ENCODE results near the gene RGL2. TPM values are rescaled to one million over a fixed set of nuclear protein-coding genes. Genes with fewer than 3 reads are reported as not detected.

The RGL2 gene
- total RNA-seq, 1 experiment from 2014 or later, result 54.6 TPM

DNA sequence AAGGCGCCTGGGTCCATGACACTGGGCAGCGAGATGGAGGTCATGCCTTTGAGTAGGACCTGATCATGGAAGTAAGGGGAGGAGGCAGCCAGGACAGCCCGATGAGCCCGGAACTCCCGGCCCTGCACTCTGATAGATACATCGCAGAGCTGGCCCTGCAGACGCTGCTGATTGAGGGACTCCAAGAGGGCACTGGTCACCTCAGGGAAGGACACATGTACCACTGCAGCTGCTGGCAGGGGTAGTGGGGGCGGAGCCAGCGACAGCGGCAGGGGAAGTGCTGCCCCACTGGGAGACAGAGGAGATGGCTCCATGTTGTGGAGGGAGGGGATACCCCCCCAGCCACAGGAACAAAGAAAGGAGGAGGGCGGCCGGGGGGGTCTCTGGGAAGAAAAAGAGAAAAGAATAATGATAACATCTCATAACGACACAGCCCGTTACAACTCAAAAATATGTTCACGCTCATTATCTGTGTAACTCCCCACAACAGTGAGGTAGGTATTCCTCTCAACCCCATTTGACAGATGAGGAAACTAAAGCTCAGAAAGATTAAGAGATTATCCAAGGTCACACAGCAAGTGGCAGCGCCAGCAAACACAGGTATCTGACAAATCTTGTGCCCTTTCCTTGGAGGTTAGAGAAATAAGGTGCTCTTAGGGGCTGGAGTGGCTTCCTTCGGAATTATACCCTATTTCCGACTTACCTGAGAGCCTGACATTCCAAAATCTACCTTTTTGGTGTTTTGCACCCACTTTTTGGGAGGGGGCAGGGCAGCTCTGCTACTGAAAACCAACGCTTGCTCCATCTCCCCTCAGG, 18.1 kb upstream of the RGL2 start:
- no peak for DNase-seq (ENCODE audit: low read depth)

DNA sequence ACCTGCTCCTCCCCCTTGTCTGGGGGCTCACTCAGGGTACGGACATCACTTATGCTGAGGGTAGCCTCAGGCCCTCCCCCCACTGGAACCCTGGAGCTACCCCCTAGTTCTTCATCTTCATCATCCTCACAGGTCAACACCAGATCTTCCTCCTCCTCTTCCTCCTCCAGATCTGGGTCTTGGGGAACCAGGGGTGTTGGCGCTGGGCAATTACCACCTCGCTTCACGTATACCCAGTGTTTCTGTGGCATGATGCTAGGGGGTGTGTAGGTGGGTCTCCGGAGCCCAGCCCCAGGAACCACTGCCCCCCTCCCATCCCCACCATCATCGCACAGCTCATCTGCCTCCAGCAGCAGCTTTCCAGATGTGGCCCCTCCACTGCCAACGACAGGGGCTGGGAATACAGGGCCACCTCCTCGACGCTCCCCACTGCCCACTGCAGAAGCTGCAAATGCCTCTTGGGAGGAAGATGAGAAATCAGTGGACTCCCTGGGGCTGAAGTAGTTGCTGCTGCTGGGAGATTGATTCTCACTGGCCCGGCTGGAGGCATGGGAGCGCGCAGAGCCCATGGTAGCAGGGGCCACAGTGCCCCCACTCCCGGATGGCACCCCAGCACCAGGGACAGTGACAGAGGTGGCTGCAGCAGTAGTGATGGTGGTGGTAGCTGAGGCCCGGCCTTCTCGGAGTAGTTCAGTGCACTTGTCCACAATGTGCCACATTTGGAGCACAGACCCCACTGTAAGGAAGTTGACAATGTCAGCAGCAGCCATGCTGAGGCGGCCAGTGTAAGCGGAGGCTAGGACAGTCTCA, 17.3 kb upstream of the RGL2 start:
- no peak for DNase-seq (ENCODE audit: low read depth)

DNA sequence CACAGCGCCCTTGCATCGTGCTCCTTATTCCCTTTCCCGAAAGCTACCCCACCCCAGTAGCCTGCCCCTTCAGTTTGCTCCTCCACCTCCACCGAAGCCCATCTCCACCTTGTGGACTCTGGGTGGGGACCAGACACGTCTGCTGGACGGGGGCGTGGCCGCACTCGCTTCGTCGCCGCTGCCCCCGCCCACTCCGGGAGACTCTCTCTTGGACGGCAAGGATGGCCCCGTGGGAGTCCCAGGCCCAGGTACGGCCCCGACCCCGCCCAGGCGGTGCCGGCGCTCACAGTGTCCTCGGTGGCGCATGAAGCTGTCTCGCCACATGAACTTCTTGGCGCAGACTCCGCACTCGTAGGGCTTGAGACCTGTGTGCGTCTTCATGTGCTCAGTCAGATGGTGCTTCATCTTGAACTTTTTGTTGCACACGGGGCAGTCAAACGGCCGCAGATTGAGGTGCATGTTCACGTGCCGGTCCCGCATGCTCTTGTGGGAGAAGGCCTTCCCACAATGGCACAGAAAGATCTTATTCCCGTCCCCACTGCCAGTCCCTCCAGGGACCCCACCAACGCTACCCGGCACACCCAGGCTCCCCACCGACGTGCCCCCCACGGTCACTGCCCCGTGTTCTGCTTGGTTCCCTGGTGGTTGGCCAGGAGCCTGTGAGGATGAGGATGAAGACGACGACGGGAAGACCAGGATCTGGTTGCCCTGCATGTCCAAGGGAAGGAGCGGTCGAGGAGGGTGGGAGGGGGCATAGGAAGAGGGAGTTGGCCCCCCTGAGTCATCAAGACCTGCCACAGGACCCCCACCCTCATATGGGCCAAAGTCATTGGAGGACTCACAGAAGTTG, 16.4 kb upstream of the RGL2 start:
- DNase-seq (ENCODE audit: low read depth), result no peak

DNA sequence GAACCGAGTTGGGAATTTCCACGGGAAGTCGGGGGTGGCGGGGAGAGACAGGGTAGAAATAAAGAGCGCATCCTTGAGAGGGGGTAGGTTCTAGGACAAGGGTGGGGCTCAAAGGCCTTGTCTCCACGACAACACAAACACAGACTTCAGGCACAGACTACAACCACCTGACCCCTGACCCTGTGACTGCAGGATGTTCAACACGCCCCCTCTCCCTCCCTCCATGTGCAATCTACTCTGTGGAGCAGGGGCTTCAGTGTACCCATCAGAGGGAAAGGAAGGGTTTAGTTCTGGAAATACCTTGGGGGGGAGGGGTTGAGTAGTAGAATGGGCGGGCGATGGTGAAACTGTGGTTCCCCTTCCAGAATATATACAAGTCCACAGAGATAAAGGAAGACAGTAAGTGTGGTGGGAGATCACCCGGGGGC, 15.8 kb upstream of the RGL2 start:
- peak; percentile 94 for DNase-seq (ENCODE audit: low read depth)

DNA sequence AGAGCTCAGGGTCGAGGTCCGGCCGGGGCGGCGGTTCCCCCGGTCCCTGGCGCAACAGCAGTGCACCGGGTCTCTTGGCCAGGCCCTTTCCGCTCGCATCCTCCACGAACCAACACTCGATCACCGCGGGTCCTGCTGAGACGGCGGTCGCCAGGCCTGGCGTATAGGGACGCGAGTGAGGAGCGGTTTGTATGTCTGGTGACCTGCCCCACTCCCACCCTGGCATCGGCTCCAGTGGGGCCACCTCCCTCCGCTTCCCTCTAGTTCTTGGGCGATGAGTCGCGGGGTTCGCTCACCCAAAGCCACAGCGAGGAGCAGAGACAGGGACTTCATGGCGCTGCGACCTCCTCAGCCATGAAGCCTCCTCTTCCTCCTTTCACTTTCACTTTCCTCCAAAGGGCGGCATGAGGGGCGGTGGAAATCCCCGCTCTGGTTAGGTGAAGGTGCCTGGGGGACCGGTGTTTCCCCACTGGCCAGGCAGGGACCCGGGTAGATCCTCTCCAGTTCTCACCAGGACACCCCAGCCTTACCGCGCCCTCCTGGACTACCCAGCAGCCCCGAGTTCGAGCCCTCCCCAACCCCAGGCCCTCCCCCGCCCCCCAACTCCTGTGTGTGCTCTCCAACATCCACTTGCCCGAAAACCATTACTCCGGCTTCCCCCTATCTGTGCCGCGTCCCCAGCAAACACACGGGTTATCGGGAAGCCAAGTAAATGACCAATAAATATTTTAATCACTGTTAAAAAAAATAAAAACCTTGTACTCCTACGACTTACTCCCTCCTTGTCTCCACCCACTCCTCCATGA, 15.2 kb upstream of the RGL2 start, which contains the start of gene TAPBP:
TAPBP (minus strand) TSS at position 370 of the 806 bp plus-strand sequence; CDS start at position 333, 37 bp downstream.
- DNase-seq (ENCODE audit: low read depth), result peak; percentile 85

DNA sequence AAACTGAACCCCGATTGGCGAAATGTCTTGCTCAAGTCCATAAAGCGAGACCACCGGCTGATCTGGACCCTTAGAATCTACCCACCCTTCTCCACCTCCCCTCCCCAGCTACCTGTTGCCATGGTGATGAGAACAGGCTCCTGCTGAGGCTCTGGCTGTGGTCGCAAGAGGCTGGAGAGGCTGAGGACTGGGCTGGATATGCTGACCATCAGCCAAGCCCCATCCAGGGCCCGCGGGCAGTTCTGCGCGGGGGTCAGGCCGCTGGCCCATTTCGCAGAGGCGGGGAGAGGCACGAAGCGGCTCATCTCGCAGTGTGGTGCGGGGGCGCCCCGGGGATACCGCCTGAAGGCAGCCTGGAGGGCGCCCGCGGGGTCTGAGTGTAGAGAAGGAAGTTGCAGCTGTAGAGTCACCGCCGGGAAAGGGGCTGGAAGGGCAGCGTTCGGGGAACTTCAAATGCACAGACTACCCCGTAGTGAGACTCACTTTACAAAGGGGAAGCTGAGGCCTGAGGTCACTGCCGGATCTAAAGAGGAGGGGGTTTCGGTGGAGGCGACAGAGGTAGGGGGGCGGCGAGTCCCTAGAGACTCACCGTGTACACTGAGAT, 14.5 kb upstream of the RGL2 start:
- DNase-seq (ENCODE audit: low read depth), result peak; percentile 58

DNA sequence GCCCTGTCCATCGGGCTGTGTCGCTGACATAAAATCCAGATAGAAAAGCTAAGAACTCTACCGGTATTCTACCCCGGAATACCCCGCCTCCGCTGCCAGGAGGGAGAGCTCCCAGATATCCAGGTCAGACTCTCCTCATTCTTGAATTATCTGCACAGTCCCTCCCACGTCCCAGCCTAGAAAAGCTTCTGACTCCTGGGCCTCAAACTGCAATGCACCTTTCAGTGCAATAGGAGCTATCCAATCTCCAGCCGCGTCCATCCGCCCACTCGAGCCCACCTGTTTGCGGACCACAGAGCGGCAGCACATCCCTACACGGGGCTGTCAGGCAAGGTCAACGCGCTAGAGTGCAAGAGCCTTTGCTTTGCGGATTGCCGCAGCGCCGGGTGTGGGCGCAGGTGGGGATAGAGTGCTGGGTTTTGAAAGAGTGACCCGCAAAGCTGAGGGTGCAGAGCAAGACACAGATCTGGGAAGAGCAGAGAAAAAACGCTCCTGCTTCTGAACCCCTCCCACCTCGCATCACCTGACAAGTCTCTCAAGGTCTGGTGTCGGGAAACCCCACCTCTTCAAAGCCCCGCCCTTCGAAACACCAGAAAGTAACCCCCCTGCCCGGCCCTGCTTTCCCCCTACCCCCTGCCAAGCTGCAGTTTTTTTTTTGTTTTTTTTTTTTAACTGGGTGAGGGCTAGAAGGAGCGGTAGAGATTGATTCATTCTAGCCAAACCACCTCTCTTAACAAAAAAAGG, 13.8 kb upstream of the RGL2 start:
- peak; percentile 93 for DNase-seq (ENCODE audit: low read depth)

DNA sequence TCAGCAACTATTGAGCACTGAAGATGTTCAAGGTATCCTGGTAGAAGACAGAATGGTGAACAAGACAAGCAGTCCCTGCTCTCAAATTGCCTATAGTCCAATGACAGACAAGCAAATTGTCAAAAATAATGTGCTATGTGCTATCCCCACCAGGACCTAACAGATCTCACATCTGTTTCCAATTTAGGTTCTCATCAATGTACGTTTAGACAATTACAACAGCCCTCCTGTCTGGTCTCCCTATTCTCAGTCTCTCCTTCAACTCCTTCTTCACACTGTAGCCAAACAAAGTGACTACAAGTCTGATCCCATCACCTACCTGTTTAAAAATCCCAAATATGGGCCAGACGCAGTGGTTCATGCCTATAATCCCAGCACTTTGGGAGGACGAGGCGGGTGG, 7.6 kb upstream of the RGL2 start:
- DNase-seq (ENCODE audit: low read depth), result no peak

DNA sequence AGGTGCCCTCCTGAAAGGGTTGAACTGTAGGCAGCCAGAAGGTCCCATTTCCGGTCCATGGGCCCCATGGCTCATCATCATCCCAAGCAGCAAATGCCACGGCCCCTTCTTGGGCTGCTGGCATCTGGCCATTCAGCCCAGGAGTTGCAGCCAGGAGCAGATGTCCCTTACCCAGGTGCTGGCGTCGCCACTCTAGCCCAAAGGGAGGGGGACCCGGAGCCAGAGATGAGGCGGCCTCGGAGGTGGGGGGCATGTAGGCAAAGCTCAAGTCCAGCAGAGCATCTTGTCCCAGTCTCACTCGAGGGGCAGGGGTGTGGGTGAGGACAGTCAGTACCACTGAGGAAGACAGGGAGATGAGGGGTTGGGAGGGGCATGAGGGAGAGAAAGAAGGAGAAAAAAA, 6.3 kb upstream of the RGL2 start:
- no peak for DNase-seq (ENCODE audit: low read depth)

DNA sequence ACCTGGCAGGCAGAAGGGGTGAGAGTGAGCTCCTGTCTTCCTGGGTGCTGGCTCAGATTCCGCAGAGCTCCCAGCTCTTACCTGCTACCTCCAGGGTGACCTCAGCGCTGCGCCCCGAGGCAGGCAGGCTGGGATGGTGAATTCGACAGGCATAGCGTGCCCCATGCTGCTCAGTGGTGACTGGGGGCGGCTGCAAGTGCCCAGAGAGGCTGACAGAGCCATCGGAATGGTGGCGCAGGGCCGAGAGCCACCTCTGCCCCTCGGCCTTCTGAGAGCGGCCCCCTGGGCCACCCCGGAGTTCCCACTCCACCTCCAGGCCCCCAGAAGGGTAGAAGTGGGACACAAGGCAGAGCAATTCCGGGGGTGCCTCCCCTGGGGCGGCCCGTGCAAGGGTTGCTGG, 5.5 kb upstream of the RGL2 start:
- no peak for DNase-seq (ENCODE audit: low read depth)

DNA sequence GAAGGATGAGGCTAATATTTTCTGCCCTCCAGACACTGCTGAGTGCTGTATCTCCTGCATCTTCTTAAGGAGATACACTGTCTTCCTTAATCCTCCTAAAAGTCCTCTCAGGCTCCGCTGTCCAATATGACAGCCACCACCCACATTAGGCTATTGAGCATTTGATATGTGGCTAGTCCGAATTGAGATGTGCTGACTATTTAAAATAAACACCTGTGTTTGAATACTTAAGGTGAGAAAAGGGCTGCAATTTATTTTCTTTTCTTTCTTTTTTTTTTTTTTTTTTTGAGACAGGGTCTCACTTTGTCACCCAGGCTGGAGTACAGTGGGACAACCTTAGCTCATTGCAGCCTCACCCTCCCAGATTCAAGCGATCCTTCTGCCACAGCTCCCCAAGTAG, 3.1 kb upstream of the RGL2 start:
- DNase-seq (ENCODE audit: low read depth), result no peak

DNA sequence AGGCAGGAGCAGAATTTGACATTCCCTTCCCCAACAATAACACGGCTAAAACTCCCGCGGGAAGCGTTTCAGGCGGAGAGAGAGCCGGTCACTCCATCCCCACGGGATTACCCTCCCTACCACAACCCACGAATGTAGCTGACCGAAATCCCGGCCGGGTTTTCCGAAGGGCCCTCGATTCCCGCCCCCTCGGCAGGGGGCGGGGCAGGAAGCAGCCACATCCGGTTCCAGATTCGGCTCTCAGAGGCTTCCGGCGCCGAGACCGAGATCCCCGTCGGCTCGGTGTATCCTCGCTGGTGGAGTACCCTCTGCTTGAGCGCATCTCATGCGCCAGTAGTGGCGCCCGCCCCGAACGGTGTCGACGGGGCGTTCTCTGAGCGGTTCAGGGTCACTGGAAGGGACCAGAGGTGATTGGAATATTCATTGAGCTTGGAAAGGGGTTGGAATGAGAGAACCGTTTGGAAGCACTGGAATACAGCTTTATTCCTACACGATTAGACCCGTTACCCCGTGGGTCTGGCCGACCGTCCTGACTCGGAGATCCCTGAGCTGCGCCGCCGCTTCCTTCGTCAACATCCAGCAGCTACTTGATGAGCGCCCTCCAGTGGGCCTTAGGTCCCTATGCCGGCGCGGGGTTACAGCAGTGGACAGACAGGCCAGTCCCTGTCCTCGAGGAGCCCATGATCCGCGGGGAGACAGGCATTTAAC, 649 bp upstream of the RGL2 start:
- DNase-seq (ENCODE audit: low read depth), result peak; percentile 97

DNA sequence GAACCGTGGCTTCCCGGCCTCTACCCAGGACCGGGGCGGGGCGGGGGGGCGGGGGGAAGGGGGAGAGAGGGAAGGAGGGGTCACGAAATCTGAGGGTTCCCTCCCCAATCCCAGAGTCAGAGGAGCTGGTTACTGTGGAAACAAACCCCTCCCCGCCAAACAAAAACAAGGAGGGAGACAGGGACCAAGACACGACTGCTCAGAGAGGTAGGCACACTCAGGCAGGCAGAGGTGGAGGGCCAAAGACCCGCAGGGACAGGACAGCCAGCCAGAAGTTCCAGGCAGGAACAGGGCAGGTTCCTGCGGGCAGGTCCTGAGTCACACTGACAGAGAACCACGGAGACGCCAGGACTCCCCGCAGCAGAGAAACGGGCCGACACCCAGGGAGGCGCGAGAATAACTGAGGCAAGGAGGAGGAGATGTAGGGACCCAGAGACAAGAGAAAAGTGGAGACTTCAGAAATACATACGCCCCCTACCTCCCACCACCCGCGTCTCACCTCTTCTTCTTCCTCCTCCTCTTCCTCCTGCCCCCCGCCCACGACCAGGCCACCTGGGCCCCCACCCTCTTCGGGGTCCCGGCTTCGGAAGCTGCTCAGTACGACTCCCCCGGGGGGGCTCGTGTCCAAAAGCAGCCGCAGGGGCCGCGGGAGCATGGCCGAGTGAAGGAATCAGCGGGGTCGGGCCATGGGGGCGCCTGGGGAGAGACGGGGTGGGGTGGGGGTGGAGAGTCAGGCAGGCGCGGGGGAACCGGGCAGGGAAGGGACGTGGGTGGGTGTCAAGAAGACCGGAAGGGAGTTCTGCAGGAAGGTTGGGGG, 578 bp downstream of the RGL2 start:
- peak; percentile 98 for DNase-seq (ENCODE audit: low read depth)

DNA sequence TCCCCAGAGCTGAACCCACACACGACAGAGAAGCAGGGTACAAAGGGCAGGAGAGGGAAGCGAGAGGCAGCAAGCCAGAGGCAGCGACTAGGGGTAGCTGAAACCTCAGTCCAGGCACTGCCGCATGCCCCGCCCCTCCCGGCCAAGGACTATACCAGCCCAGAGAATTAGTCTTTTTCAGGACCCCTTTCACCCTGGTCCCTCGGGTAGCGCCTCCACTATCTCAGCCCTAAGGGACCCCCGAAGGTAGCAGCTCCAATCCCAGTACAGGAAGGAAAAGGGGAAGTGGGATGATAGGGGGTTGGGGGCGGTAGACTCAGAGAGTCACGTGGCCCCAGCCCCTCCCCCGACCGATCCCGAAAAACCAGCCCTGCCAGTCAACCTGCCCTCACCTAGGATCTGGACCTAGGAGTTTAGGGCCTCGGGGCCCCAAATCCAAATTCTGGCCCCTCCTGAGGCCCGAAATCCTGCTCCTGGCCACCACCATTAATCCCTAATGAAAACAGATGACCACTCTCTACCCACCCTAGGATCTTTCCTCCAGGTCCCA, 1.3 kb downstream of the RGL2 start:
- no peak for DNase-seq (ENCODE audit: low read depth)

DNA sequence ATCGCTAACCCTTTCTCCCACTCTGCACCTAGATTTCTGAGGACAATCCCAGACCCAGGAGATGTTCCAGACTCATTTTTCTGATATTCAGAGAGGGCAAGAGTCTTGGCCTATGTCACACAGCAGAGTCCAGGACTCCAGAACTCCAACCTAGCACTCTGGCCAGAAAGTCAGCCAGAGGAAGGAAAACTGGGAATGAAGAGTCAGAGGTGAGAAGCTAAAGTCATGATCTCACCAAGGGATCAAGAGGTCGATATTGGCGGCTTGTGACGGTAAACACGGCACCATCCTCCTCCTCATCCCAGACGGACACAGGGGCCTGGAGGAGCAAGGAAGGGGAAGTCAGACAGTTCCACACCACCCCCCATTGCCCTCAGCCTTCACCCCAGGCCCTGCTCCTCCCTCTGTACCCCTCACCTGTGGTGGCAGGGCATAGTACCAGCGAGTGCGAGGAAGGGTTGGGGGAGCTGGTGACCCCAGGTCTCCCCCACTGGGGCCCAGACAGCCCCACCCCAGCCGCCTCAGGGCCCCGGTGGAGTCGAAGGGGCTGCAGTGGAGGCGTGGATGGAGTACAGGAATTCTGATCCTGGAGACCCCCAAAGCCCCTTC, 1.8 kb downstream of the RGL2 start:
- no peak for DNase-seq (ENCODE audit: low read depth)

DNA sequence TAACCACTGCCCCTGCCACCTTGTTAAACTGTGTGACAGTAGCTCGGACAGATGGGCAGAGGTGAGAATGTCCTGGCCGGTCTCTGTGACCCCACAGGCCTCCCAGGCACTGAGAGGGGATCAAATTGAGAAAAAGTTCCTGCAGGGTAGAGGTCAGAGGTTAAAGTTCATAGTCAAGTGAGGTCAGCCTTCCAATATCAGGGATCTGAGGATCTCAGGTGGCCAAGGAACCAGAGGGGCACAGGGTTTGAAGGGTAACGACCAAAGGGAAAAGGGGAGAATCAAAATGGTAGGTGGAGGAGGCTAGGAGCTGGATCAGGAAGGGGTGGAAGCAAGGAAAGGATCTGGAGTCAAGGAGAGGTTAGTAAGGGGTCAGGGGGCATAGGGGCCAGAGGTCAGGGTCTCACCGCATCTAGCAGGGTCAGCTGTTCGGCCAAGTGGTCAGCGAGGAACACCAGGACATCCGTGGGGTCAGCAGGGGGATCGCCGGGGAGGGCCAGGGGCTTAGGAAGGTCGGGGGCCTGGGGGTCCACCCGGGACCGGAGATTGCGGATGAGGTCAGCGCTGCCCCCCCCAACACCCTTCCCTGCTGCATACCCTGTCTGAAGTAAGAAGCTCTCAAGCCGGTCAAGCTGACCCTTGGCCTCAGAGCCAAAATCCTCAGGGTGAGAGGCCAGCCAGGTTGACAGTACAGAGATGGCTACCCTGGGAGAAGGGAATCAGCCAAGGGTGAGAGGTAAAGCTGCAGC, 2.9 kb downstream of the RGL2 start:
- DNase-seq (ENCODE audit: low read depth), result no peak

All from M059J (cell line).